Heart right ventricle (tissue), 16 donors: Measurements from ENCODE around the gene HOXB4. TPM values are rescaled to one million over a fixed set of nuclear protein-coding genes. Genes with fewer than 3 reads are reported as not detected.

ENCODE experiments used
- ATAC-seq, 8 donors: fragments of 200-7000 bp; cut with Tn5 transposase; one replicate each; pipeline ENCODE4 v1.9.1; 2020; ENCODE audit warnings: mild to moderate bottlenecking in 8 of 8, moderate library complexity in 8 of 8, moderate number of reproducible peaks in 1 of 8
- DNase-seq, 2 donors: peaks; one replicate each; pipeline ENCODE4 v3.0.0-alpha.2; 2020
- H3K27ac ChIP-seq, 10 donors: fragments of 200-600 bp; sonication (generic) in 2 of 10; one replicate each; pipeline versions ENCODE4 v1.5.0 to v1.8.0; 2020 to 2022; ENCODE audit warnings: mild to moderate bottlenecking in 3 of 10
- H3K27me3 ChIP-seq, 7 donors: fragments of 200-600 bp; one replicate each; pipeline ENCODE4 v1.8.0; 2021 to 2022; ENCODE audit warnings: mild to moderate bottlenecking in 2 of 7
- H3K36me3 ChIP-seq, 9 donors: fragments of 200-600 bp; sonication (generic) in 1 of 9; one replicate each; pipeline versions ENCODE4 v1.5.0 to v1.8.0; 2020 to 2022; ENCODE audit warnings: mild to moderate bottlenecking in 2 of 9
- H3K4me1 ChIP-seq, 9 donors: fragments of 200-600 bp; sonication (generic) in 1 of 9; one replicate each; pipeline versions ENCODE4 v1.5.0 to v1.8.0; 2020 to 2022; ENCODE audit warnings: mild to moderate bottlenecking in 4 of 9
- H3K4me3 ChIP-seq, 10 donors: fragments of 200-600 bp; sonication (generic) in 2 of 10; one replicate each; pipeline versions ENCODE4 v1.5.0 to v1.8.0; 2020 to 2022; ENCODE audit warnings: mild to moderate bottlenecking in 7 of 10, moderate library complexity in 2 of 10
- H3K9me3 ChIP-seq, 11 donors: fragments of 200-600 bp in 10 of 11; sonication (generic) in 2 of 11; one replicate each; pipeline versions ENCODE4 v1.5.0 to v1.8.0; 2013 to 2022; ENCODE audit warnings: mild to moderate bottlenecking in 2 of 11, control low read depth in 1 of 11, moderate library complexity in 1 of 11
- CTCF ChIP-seq, 9 donors: fragments of 200-600 bp; sonication (generic) in 2 of 9; IDR thresholded peaks; one replicate each; pipeline versions ENCODE4 v1.5.0 to v1.8.0; 2021 to 2022; ENCODE audit warnings: antibody characterized with exemption in 9 of 9, mild to moderate bottlenecking in 5 of 9, moderate library complexity in 1 of 9
- WGBS, 2 donors: extraction: QIAGEN DNeasy Blood & Tissue Kit; methylation state at CpG; one replicate each; pipeline ENCODE4 v1.1.7; 2013; ENCODE audit warnings: inconsistent platforms in 1 of 2; 5-methylcytosine and 5-hydroxymethylcytosine counted together
- intact Hi-C, 10 donors: fragments of 100-400 bp; cut with DNase I; formaldehyde crosslinking; loops; one replicate each; pipeline versions ENCODE4 v1.11.1 to v1.14.2; 2022
- long read RNA-seq, 3 donors: library from polyadenylated mRNA; unstranded; transcript quantifications; one replicate each; pipeline ENCODE4 v2.0.0, GENCODE V29; 2020 to 2021
- polyA plus RNA-seq, 2 donors: library from polyadenylated mRNA; stranded (reverse); fragments of 200-250 nt; gene quantifications; one replicate each; pipeline ENCODE4 v1.2.3, GENCODE V29; 2013
- total RNA-seq, 10 donors: library from RNA; stranded (reverse); fragmentation: NEBNext Ultra II Directional in 3 of 10; extraction: Animal tissue kit (Norgen Biotek cat#: 25700) in 3 of 10; gene quantifications; one replicate each; pipeline versions ENCODE4 v1.2.1 to v1.2.4, GENCODE V29; 2021 to 2023
- donor health status: Arrhythmogenic right ventricular cardiomyopathy.
- donor health status: ischemic (EF 13 %, LVEDD 7.1; RV severe dilation, severe dysfunction).
- donor health status: healthy with polysubstance abuse.
- donor health status: DM: no; HTN: yes; CAD: no.
- donor health status: DM: no; HTN: no; CAD: no.
- donor health status: ischemic (EF 25% LVEDD 6.9; RV normal size, moderate dysfunction).
- donor health status: ischemic (EF 25% LVEDD 5.7; RV mildly dilated, moderate dysfunction).
- donor health status: healthy.
- donor health status: DM: yes; HTN: yes; CAD: no.
- donor health status: Ischemic cardiomyopathy.
- donor health status: ischemic (EF 35%, LVEDD 5.7; RV mildly dilated, moderate dysfunction).
- donor health status: nonischemic (EF 11% LVEDD 7.7; RV severe dilation, severe dysfunction).
- donor health status: DM: yes; HTN: yes; CAD: no.
- donor health status: PGD.
- donor health status: ischemic (EF 29% LVEDD 5.4; RV normal size, mild dysfunction).
- donor health status: nonischemic (EF 23%, LVEDD 6.1; RV moderate dilation, normal function).

The HOXB4 gene
- total RNA-seq (1 to 10 TPM in 1 of 10 donors, under 1 TPM in 8, not detected in 1; 0.14 to 1.6 (median 0.29) TPM), polyA plus RNA-seq (1 to 10 TPM in 1 of 2 donors, under 1 TPM in 1; 0.90 to 1.4 TPM)
- long read RNA-seq, donor 1, partial matches to known transcripts: 0 of 1 reads
- long read RNA-seq, donor 1, other reads (novel, unspliced or antisense): 1 of 1 reads
- long read RNA-seq, donor 2: 0 reads
- long read RNA-seq, donor 3, partial matches to known transcripts: 0 of 1 reads
- long read RNA-seq, donor 3, other reads (novel, unspliced or antisense): 1 of 1 reads

DNA sequence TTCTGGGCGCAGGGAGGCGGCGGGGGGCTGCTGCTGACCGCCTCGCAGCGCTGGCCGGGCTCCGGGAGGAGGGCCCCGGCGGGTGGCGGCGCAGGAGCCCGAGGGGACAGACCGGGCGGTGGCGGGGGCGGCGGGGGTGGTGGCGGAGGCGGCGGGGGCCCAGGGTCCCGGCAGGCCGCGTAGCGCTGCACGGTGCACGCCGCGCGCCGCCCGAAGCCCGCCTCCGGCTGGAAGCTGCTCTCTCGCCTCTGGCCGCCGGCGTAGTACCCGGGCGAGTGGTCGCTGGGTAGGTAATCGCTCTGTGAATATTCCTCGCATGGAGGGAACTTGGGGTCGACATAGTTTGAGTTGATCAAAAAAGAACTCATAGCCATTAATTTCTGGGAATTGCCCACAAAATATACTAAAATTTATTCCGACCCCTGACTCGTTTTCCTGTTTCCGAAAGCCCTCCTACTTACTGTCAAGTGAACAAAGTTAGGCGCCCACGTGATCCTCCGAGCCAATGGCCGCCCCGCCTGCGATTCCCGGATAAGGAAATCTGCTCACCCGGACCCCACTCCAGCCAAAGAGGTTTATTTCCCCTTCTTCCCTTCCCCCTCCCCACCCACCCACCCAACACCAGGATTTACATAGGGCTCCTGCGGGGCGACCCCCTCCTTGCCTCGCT is at the start of gene HOXB4:
Gene HOXB4, minus strand, starts transcription at position 405 of the 670 bp plus-strand sequence. Its CDS starts 31 bp downstream, at position 374.
- Histone ChIP-seq H3K36me3 (no peaks in the 10 kb centered on the region), H3K4me1 (peaks cover 0 to 52% (median 7%) of the 10 kb centered on the region in 9 donors), H3K9me3 (no peaks in the 10 kb centered on the region), H3K27me3 (peaks cover 65 to 100% (median 100%) of the 10 kb centered on the region in 7 donors), H3K4me3 (peak within 1 kb of the TSS; percentile 30 to 61 (median 40)), H3K27ac (peak within 1 kb of the TSS in 6 of 10 donors; percentile 21 to 83 (median 68))
- whole genome bisulfite sequencing, 2 donors: 1 to 2% methylated on average over 54 to 57 of the region's 58 CpGs
- intact Hi-C loops: loop anchor here in 2 of 10 donors (5.0 kb wide), 1 partner anchor 36 kb away; no protein-coding TSS in a partner anchor
- DNase-seq (peak; percentile 20 to 52), ATAC-seq (peak in 6 of 8 donors; percentile 26 to 73 (median 56))
- no peak for TF ChIP-seq CTCF (IDR thresholded peaks at IDR 0.05)

- no peaks in the 10 kb centered on the region for H3K9me3 ChIP-seq
- H3K4me3 ChIP-seq: no peak overlapping the region
- WGBS, 2 donors: 5 to 12% methylated on average over 5 of the region's 5 CpGs
- H3K4me1 ChIP-seq: peaks cover 7 to 27% (median 23%) of the 10 kb centered on the region in 9 donors
- peaks cover 71 to 100% (median 100%) of the 10 kb centered on the region in 7 donors for H3K27me3 ChIP-seq
- ATAC-seq (no peak), DNase-seq (no peak)
- intact Hi-C loops: no loop called here
- no peaks in the 10 kb centered on the region for H3K36me3 ChIP-seq
- H3K27ac ChIP-seq: no peak overlapping the region
- TF ChIP-seq CTCF (IDR thresholded peaks at IDR 0.05): no peak
Measured at GRCh38 chr17:48627118-48627597, 49.0 kb upstream of the HOXB4 start.

GRCh38 chr17:48626245-48627117 is 48.3 kb upstream of the HOXB4 start, which contains the start of gene HOXB9:
Gene HOXB9, minus strand, starts transcription at chr17:48626358. Its CDS starts 89 bp downstream, at chr17:48626269.
- no peak for ATAC-seq
- Histone ChIP-seq H3K27ac (no peak within 1 kb of the TSS), H3K4me1 (peaks cover 7 to 27% (median 23%) of the 10 kb centered on the region in 9 donors), H3K36me3 (no peaks in the 10 kb centered on the region), H3K27me3 (peaks cover 72 to 100% (median 100%) of the 10 kb centered on the region in 7 donors), H3K9me3 (no peaks in the 10 kb centered on the region), H3K4me3 (peak within 1 kb of the TSS; percentile 6 to 41 (median 35))
- DNase-seq: no peak
- WGBS, 2 donors: 1% methylated on average over 44 to 50 of the region's 50 CpGs
- intact Hi-C loops: no loop called here
- no peak for TF ChIP-seq CTCF (IDR thresholded peaks at IDR 0.05)
